Gastrocnemius medialis (tissue), 4 donors: ENCODE results near the gene CLCF1. TPM values are rescaled to one million over a fixed set of nuclear protein-coding genes. Genes with fewer than 3 reads are reported as not detected.
A peak's percentile ranks its signal among the peaks of the same experiment; 100 is the strongest.

Source experiments
- ATAC-seq, 2 donors: fragments of 150-250 bp; one replicate each; pipeline ENCODE4 v1.9.1; 2016
- DNase-seq, 2 donors: peaks; one replicate each; pipeline ENCODE4 v3.0.0-alpha.2; 2019
- H3K27ac ChIP-seq, 4 donors: fragments of 200-600 bp; sonication (generic); 1 replicate in 1 of 4; 2 replicates in 3 of 4; pipeline ENCODE4 v1.5.1; 2016 to 2018; ENCODE audit warnings: mild to moderate bottlenecking in 2 of 4, moderate library complexity in 1 of 4
- H3K27me3 ChIP-seq, 3 donors: fragments of 200-600 bp; sonication (generic) in 2 of 3; 1 replicate in 1 of 3; 2 replicates in 2 of 3; pipeline versions ENCODE4 v1.5.1 to v1.6.0; 2016 to 2019; ENCODE audit warnings: mild to moderate bottlenecking in 1 of 3, moderate library complexity in 1 of 3
- H3K36me3 ChIP-seq, 2 donors: fragments of 200-600 bp; sonication (generic) in 1 of 2; one replicate each; pipeline ENCODE4 v1.5.1; 2017 to 2018
- H3K4me1 ChIP-seq, 2 donors: fragments of 200-600 bp; sonication (generic) in 1 of 2; one replicate each; pipeline ENCODE4 v1.5.1; 2016 to 2017; ENCODE audit warnings: mild to moderate bottlenecking in 2 of 2
- H3K4me3 ChIP-seq, 4 donors: fragments of 200-600 bp; sonication (generic) in 3 of 4; 1 replicate in 1 of 4; 2 replicates in 3 of 4; pipeline ENCODE4 v1.5.1; 2016 to 2019; ENCODE audit warnings: mild to moderate bottlenecking in 2 of 4
- H3K9me3 ChIP-seq, 3 donors: fragments of 200-600 bp; sonication (generic) in 2 of 3; 1 replicate in 1 of 3; 2 replicates in 2 of 3; pipeline ENCODE4 v1.5.1; 2016 to 2019
- CTCF ChIP-seq, 5 experiments: fragments of 450-650 bp in 3 of 5; fragments of 200-600 bp in 2 of 5; sonication (generic) in 2 of 5; IDR thresholded peaks in 4 of 5; conservative IDR thresholded peaks in 1 of 5; 1 replicate in 4 of 5; 2 replicates in 1 of 5; pipeline ENCODE4 v1.5.1; 2016 to 2019; ENCODE audit warnings: antibody characterized with exemption in 5 of 5, mild to moderate bottlenecking in 3 of 5, moderate library complexity in 3 of 5
- POLR2A ChIP-seq, 2 donors: fragments of 450-650 bp; IDR thresholded peaks; one replicate each; pipeline ENCODE4 v1.6.1; 2017; ENCODE audit warnings: antibody characterized with exemption in 2 of 2, mild to moderate bottlenecking in 2 of 2, moderate library complexity in 2 of 2
- in situ Hi-C, 4 donors: fragments of 200-750 bp; cut with MboI; loops; one replicate each; pipeline versions ENCODE4 v1.15.0 to v1.8.0; 2017; ENCODE audit warnings: low sequenced_read_pairs in 4 of 4
- intact Hi-C: fragments of 100-400 bp; cut with DNase I; formaldehyde crosslinking; loops from one replicate; pipeline ENCODE4 v1.15.1; 2023; ENCODE audit warnings: low total_unique reads
- total RNA-seq, 4 donors: library from RNA; depleted of rRNA; stranded (reverse); fragments of >200 nt; gene quantifications; one replicate each; pipeline versions ENCODE4 v1.1.0 to v1.2.3, GENCODE V29; 2016

CLCF1 gene
- total RNA-seq, 4 donors from 2014 or later, result 0.24 to 2.7 (median 0.91) TPM

- TF ChIP-seq POLR2A (IDR thresholded peaks at IDR 0.05) (peak; percentile 31 to 42), CTCF (IDR thresholded peaks at IDR 0.05 in 4 of 5, conservative IDR thresholded peaks at IDR 0.05 in 1 of 5) (no peak)
- intact Hi-C loops, result no loop called here
- peak overlapping the region; percentile 58 to 75 (median 69) for H3K4me3 ChIP-seq
- H3K4me1 ChIP-seq, result peaks cover 8 to 13% of the 10 kb centered on the region in 2 donors
- no peaks in the 10 kb centered on the region for H3K9me3 ChIP-seq
- DNase-seq, result no peak
- peak overlapping the region; percentile 73 to 82 (median 78) for H3K27ac ChIP-seq
- in situ Hi-C loops, result no loop called here
- H3K27me3 ChIP-seq, result peaks cover 23 to 45% (median 33%) of the 10 kb centered on the region in 3 donors
- no peaks in the 10 kb centered on the region for H3K36me3 ChIP-seq
- no peak for ATAC-seq
Measured at GRCh38 chr11:67372321-67372992, 941 bp downstream of the CLCF1 start.

GRCh38 chr11:67371911-67372320 lies 1.5 kb downstream of the CLCF1 start:
- intact Hi-C loops, result no loop called here
- in situ Hi-C loops, result no loop called here
- Histone ChIP-seq H3K4me1 (peaks cover 8 to 13% of the 10 kb centered on the region in 2 donors), H3K27me3 (peaks cover 23 to 49% (median 39%) of the 10 kb centered on the region in 3 donors), H3K36me3 (no peaks in the 10 kb centered on the region), H3K4me3 (peak overlapping the region; percentile 37 to 75 (median 60)), H3K9me3 (no peaks in the 10 kb centered on the region), H3K27ac (peak overlapping the region in 2 of 4 donors; percentile 73 to 82)
- DNase-seq (no peak), ATAC-seq (no peak)
- TF ChIP-seq POLR2A (IDR thresholded peaks at IDR 0.05) (no peak), CTCF (IDR thresholded peaks at IDR 0.05 in 4 of 5, conservative IDR thresholded peaks at IDR 0.05 in 1 of 5) (no peak)

- Histone ChIP-seq H3K27ac (peak overlapping the region in 1 of 4 donors; percentile 82), H3K4me3 (no peak overlapping the region), H3K9me3 (no peaks in the 10 kb centered on the region), H3K36me3 (no peaks in the 10 kb centered on the region), H3K27me3 (peaks cover 22 to 50% (median 41%) of the 10 kb centered on the region in 3 donors), H3K4me1 (peaks cover 8 to 13% of the 10 kb centered on the region in 2 donors)
- in situ Hi-C loops (no loop called here), intact Hi-C loops (no loop called here)
- no peak for DNase-seq
- peak in 3 of 5 experiments; percentile 26 to 39 (median 30) for TF ChIP-seq CTCF (IDR thresholded peaks at IDR 0.05 in 4 of 5, conservative IDR thresholded peaks at IDR 0.05 in 1 of 5)
- TF ChIP-seq POLR2A (IDR thresholded peaks at IDR 0.05), result no peak
- ATAC-seq, result no peak
Measured at GRCh38 chr11:67371189-67371910, 2.0 kb downstream of the CLCF1 start.

- in situ Hi-C loops, result no loop called here
Measured at GRCh38 chr11:67370351-67371076, 2.9 kb downstream of the CLCF1 start.

More at GRCh38 chr11:67370351-67371076, 2.9 kb downstream of the CLCF1 start:
- intact Hi-C loops, result no loop called here
- Histone ChIP-seq H3K27me3 (peaks cover 19 to 45% (median 41%) of the 10 kb centered on the region in 3 donors), H3K4me3 (no peak overlapping the region), H3K9me3 (no peaks in the 10 kb centered on the region), H3K4me1 (peaks cover 8 to 13% of the 10 kb centered on the region in 2 donors), H3K27ac (no peak overlapping the region), H3K36me3 (no peaks in the 10 kb centered on the region)
- no peak for TF ChIP-seq POLR2A (IDR thresholded peaks at IDR 0.05)
- TF ChIP-seq CTCF (IDR thresholded peaks at IDR 0.05 in 4 of 5, conservative IDR thresholded peaks at IDR 0.05 in 1 of 5), result no peak
- no peak for ATAC-seq
- DNase-seq, result no peak
